ENCODE results near the gene CACNA1C.

Gene CACNA1C

DNA sequence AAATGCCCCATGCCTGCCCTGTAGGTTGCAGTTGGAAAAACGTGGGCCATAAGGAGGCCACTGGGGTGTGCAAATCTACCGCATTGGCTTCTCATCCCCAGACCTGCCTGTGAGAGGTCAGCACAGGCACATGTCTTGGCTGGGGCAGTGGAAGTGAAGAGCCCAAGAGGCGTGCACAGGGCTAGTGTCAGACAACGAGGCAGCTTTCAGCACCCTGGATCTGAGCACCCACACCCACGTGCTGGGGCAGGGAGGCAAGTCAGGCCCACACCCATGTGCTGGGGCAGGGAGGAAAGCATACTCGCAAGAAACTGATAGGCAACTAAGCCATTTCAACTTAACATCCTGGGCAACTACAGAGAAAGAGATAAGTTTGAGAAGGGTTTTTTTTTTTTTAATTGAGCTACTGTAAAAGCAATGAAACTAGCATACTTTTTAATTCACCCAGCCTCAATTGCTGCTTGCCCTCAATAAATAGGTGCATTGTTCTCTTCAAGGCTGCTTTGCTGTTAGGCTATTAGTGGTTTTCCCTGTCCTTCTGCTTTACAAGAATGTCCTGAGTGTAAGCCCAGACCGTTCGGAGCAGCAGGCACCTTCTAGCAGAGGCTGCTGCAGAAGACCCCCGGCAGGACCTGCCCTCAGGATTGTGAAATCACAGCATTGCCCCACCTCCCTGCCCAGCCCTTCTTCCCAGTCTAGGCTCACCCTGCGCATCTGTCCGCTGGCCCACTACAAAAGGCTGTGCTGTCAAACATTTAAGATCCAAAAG lies 386.7 kb downstream of the CACNA1C start:
- TF ChIP-seq, protein P1, sequence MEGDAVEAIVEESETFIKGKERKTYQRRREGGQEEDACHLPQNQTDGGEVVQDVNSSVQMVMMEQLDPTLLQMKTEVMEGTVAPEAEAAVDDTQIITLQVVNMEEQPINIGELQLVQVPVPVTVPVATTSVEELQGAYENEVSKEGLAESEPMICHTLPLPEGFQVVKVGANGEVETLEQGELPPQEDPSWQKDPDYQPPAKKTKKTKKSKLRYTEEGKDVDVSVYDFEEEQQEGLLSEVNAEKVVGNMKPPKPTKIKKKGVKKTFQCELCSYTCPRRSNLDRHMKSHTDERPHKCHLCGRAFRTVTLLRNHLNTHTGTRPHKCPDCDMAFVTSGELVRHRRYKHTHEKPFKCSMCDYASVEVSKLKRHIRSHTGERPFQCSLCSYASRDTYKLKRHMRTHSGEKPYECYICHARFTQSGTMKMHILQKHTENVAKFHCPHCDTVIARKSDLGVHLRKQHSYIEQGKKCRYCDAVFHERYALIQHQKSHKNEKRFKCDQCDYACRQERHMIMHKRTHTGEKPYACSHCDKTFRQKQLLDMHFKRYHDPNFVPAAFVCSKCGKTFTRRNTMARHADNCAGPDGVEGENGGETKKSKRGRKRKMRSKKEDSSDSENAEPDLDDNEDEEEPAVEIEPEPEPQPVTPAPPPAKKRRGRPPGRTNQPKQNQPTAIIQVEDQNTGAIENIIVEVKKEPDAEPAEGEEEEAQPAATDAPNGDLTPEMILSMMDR (IDR thresholded peaks at IDR 0.05; ENCODE audit: low read depth, low read length), result no peak
- H3K4me3 ChIP-seq (ENCODE audit: low read depth, low read length), result no peak overlapping the region

DNA sequence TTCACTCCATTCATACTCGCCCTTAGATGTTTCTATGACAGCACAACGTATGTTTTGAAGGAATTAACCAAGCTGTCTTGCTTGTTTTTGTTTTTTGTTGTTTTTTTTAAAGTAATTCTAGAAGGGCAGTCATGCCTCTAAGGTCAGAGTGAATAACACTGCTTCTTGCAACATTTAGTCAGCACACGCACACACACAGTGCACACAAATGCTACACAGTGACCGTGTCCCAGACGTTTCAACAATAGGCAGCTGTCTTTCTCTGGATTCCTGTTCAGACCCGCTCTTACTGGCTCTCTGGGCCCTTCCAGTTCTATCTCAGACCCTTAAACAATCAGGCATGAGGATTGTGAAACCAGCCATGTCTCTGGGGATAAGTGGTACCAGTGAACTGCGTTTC lies 391.0 kb downstream of the CACNA1C start:
- no peak overlapping the region for H3K4me3 ChIP-seq (ENCODE audit: low read depth, low read length)
- TF ChIP-seq, protein P1 (IDR thresholded peaks at IDR 0.05; ENCODE audit: low read depth, low read length), result no peak

- no peak overlapping the region for H3K4me3 ChIP-seq (ENCODE audit: low read depth, low read length)
- TF ChIP-seq, protein P1 (IDR thresholded peaks at IDR 0.05; ENCODE audit: low read depth, low read length), result no peak
Measured at GRCh38 chr12:2445968-2446367, 393.2 kb downstream of the CACNA1C start.

DNA sequence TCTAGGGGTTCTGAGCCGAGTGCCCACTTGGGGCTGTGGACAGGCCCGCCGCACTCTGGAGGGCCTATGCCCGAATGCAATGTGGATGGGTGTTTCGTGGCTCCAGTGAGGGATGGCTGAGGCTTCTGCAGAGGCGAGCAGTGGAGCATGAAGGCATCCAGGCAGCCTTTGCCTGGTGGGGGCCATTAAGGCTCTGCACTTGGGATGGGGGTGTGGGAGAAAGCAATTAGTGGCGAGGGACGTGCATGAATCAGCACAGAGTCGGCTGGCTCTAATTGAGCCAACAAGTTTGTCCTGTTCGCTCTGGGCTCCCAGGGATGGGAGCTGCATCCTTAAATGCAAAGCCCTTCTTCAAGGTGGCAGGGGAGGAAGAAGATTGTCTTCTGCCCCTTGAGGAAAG lies 395.1 kb downstream of the CACNA1C start:
- TF ChIP-seq, protein P1 (IDR thresholded peaks at IDR 0.05; ENCODE audit: low read depth, low read length), result no peak

DNA sequence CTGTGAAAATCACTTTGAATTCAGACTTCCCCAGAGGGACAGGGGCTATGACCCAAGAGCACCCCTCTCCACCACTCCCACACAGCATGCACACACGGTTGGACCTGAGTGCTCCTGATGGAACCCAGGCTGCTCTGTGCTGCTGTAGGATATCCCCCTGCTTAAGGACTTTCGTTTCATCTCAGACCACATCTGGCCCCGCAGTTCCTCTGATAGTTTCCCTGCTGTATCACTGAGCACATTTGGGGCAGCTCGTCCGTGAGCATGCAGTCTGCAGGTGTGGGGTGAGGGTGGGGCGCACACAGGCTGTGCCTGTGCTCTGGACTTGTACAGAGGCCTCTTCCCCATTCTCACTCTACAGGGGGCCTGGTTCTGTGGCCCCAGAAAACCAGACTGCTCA lies 396.8 kb downstream of the CACNA1C start:
- H3K4me3 ChIP-seq (ENCODE audit: low read depth, low read length), result no peak overlapping the region
- TF ChIP-seq, protein P1 (IDR thresholded peaks at IDR 0.05; ENCODE audit: low read depth, low read length), result no peak

More for the DNA sequence above, 395.1 kb downstream of the CACNA1C start:
- no peak overlapping the region for H3K4me3 ChIP-seq (ENCODE audit: low read depth, low read length)

DNA sequence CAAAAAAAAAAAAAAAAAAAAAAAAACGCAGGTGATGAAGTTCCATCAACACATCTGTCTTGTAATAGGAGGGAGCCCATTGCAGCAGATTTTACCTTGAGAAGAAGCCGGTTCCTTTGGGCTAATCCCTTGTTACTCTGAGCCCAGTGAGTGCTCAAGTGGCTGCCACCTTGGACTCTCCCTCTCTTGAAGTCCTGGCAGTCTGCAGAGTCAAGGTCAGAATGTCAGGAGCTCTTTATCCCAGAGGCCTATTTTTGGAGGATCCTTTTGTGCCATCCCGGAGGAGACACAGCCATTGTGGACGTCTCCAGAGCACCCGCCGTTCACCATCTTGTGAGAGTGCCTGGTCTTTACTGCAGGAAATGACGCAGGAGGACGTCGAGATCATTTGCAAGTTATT lies 397.8 kb downstream of the CACNA1C start:
- TF ChIP-seq, protein P1 (IDR thresholded peaks at IDR 0.05; ENCODE audit: low read depth, low read length), result no peak
- no peak overlapping the region for H3K4me3 ChIP-seq (ENCODE audit: low read depth, low read length)

- TF ChIP-seq, protein P1 (IDR thresholded peaks at IDR 0.05; ENCODE audit: low read depth, low read length), result no peak
- H3K4me3 ChIP-seq (ENCODE audit: low read depth, low read length), result no peak overlapping the region
Measured at GRCh38 chr12:2451025-2451424, 398.2 kb downstream of the CACNA1C start.

All from WI38 (cell line).